GM21515 (cell line): ENCODE data around the gene PSORS1C1.
"Not testable (repeated sequence)": the region's sequence is repeated elsewhere in the genome, so short reads cannot be mapped to it uniquely, and the experiment has no call there.

ENCODE experiments used
- ATAC-seq: cut with Tn5 transposase; IDR thresholded peaks from one replicate; pipeline ENCODE4 v1.9.1; 2021; ENCODE audit not compliant: unreplicated experiment

PSORS1C1 gene

DNA sequence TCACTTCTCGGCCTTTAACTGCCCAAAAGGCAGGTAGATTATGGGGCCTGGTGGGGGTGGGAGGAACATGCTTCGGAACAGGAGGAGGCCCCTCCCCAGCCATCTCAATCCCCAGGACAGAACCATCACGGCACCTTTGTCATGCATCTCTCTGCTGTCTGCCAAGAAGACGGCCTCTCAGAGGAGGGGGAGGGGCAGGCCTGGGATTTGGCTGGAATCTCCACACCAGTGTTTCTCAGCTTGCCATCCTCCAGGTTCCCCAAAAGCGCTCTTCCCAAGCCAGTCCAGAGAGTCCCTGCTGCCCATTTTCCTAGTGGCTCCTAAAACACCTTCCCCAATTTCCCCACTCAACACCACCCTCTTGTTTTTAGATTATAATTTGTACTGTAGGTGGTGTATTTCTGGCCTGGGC, 58.4 kb downstream of the PSORS1C1 start:
- no peak for ATAC-seq

DNA sequence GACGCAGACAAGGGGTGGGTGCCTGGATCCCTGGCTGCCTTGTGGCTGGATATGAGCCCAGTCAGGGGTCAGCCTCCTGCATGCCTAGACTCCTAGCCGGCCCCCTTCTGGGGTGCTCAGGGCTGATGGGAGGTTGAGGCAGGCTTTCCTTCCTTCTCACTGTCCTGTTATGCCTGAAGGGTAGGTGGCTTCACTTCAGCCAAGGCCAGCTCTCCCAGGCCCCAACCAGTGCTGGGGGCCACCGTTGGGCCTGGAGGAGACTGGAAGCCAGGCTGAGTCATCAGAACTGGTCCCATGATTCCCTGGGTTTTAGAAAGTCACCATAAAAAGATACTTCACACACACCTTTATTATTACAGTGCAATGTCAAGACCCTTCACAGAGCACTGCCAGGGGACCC, 58.8 kb downstream of the PSORS1C1 start:
- ATAC-seq, result no peak

DNA sequence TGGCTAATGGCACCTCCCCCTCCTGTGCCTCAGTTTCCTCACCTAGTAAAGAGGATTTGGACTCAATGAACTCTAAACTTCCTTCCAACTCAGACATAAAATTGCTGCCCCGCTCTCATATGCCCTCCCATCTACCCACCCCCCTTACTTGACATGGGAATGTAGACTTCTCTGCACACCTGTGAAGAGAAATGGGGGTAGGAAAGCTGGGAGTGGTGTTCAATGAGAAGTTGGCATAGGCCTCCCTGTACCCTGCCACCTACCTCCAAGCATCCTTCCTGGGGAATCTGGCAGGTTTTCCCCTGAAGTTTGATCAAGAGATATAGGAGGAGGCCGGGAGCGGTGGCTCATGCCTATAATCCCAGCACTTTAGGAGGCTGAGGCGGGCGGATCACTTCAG, 59.8 kb downstream of the PSORS1C1 start:
- ATAC-seq, result no peak

- ATAC-seq, result no peak
Measured at GRCh38 chr6:31175971-31176370, 61.4 kb downstream of the PSORS1C1 start.

DNA sequence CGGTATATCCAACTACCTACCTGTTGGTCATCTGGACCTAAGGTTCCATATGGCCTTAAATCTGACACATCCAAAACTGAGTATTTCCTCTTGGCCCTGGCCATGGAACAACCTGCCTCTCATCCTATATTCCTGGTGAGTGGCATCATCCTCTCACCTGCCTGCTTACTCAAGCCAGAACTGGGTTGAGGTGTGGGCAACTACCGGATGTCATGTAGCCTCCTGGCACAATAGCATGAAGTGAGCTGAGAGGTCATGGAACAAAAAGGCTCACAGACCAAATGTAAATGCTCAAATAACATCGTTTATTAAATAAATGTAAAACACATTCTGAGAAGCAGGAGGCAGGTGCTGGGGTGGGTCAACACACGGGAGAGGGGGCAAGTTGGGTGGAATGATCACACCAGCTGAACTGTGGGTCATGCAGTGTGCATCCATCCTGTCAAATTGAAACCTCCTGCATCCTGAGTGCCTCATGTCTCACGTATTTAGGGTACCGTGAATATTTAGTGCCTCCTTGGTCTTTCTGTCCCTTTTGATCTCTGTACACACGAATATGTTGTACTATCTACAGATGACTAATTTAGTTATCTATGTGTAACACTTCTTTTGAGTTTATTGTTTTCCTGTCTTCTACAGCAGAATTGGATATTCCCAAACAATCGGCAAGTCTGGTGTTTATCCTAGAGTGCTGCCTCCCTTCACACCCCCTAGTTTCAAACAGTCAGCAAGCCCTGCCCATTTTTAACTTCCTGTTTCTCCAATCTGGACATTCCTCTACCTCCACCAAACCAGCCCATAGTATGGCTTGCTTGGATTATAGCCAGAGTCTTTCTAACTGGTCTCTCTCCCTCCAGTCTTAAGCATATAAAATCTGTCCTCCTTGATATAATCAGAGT, 63.8 kb downstream of the PSORS1C1 start:
- ATAC-seq, result no peak

GRCh38 chr6:31179042-31179386, 64.4 kb downstream of the PSORS1C1 start:
- no peak for ATAC-seq

- ATAC-seq, result no peak
Measured at GRCh38 chr6:31179896-31180295, 65.3 kb downstream of the PSORS1C1 start.

DNA sequence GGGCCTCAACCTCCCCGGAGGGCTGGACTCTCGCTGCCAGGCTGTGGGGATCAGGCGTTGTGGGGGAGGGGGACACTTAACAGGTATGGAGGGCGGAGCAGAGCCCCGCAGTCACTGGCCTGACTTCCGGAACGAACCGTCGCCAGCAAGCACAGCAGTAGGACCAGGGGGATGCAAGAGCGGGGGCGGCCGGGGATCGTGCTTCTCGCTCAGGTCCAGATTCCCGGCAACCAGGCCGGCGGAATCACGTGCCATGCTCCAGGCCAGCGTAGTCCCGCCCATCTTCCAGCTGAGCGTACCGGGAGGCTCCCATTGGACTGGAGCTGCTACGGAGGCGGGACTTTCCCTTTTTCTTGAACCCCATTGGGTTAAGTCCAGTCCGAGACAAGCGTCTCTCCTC, 65.9 kb downstream of the PSORS1C1 start:
- ATAC-seq, result no peak

DNA sequence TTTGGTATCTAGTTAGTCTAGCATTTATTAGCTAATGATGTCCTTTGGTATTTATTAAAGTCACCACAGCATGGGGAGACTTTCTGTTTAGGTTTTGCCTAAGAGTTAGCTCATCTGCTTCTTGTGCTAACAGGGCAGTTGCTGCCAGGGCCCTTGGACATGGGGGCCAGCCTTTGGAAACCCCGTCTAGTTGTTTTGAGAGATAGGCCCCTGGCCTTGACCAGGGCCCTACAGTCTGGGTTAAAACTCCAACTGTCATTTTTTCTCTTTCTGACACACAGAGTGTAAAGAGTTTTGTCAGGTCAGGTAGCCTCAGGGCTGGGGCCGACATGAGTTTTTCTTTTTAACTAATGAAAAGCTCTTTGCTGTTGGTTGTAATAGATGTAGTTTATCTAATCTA, 68.7 kb downstream of the PSORS1C1 start:
- ATAC-seq, result not testable (repeated sequence)

DNA sequence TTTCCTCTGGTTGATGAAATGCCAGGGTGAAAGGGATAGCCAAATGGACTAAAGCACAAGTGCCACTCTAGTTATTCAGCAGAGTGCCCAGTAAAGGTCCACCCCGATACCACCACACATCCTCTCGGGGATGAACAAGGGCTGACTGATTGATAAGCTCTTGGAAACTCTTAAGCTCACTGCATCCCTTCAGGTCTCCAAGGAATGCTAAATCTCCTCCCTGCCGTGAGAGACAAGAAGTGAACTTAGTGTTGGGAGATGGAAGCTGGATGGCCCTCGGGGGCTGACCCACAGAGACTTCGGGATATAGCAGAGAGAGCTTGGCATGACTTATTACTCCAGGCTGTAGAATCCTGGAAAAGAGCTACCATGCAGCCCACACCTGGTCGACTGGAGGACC, 69.3 kb downstream of the PSORS1C1 start:
- not testable (repeated sequence) for ATAC-seq

DNA sequence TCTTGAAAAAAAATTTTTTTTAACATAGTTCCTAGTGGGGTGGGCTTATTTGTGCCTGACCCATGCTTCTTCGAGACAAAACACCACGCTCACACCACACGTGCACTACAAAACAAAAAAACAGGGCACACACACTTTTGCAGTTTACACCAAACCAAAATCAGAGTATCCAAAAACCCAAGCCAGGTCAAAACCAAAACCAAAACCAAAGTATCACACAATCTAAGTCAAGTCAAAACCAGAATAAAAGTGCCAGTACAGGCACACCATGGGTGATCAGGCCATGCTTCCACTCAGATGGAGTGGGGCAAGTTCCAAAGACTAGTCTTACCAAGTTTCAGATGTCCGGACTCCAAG, 71.1 kb downstream of the PSORS1C1 start:
- not testable (repeated sequence) for ATAC-seq

DNA sequence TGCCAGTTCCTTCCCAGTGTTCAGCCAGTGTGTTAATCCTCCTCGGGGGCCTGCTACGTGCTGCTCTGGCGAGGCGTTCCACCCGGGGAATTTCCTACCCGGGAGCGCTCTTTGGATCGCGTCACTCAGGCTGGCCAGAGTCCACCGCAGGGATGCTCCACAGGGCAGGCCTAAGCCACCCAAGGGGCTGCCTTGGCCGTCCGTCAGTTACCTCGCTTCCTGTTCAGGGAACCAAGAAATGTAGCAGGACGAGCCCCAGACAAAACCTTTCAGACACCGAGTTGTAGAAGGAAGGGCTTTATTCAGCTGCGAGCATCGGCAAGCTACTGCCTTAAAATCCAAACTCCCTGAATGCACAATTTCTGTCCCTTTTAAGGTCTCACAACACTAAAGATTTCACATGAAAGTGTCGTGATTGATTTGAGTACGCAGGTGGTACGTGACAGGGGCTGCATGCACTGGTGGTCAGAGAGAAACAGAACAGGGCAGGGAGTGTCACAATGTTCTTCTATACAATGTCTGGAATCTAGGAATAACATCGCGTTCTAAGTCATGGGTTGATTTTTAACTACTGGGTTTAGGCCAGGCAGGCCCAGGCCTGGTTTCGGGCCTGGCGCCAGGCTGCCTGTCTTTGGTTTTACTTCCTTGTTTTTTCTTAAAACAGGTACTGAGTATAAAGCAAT, 71.6 kb downstream of the PSORS1C1 start:
- no peak for ATAC-seq

GRCh38 chr6:31187780-31188194, 73.2 kb downstream of the PSORS1C1 start:
- ATAC-seq, result no peak

DNA sequence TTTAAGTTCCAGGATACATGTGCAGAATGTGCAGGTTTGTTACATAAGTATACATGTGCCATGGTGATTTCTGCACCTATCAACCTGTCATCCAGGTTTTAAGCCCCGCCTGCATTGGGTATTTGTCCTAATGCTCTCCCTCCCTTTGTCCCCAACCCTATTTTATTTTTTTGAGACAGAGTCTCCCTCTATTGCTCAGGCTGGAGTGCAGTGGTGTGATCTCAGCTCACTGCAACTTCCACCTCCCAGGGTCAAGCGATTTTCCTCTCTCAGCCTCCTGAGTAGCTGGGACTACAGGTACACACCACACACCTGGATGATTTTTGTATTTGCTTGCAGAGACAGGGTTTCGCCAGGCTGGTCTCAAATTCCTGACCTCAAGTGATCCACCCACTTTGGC, 74.6 kb downstream of the PSORS1C1 start:
- ATAC-seq, result not testable (repeated sequence)
